Spleen (tissue), 11 donors: ENCODE results near the gene QSOX1. TPM values are rescaled to one million over a fixed set of nuclear protein-coding genes. Genes with fewer than 3 reads are reported as not detected.

Source experiments
- DNase-seq: peaks from one replicate; pipeline ENCODE4 v3.0.0-alpha.2; 2020
- H3K27ac ChIP-seq, 8 donors: fragments of 200-600 bp; sonication (generic) in 7 of 8; 1 replicate in 4 of 8; 2 replicates in 4 of 8; pipeline versions ENCODE4 v1.5.0 to v1.8.0; 2016 to 2021; ENCODE audit warnings: inconsistent platforms in 4 of 8, mild to moderate bottlenecking in 4 of 8, moderate library complexity in 1 of 8
- H3K27me3 ChIP-seq, 7 donors: fragments of 200-600 bp; sonication (generic) in 6 of 7; replicated peaks in 1 of 7; 1 replicate in 4 of 7; 2 replicates in 3 of 7; pipeline versions ENCODE4 v1.5.0 to v1.8.0; 2016 to 2021; ENCODE audit warnings: inconsistent platforms in 3 of 7, mild to moderate bottlenecking in 1 of 7
- H3K36me3 ChIP-seq, 6 donors: fragments of 200-600 bp; sonication (generic) in 5 of 6; 1 replicate in 4 of 6; 2 replicates in 2 of 6; pipeline versions ENCODE4 v1.5.0 to v1.8.0; 2016 to 2021; ENCODE audit warnings: inconsistent platforms in 2 of 6
- H3K4me1 ChIP-seq, 6 donors: fragments of 200-600 bp; sonication (generic) in 5 of 6; 1 replicate in 3 of 6; 2 replicates in 3 of 6; pipeline versions ENCODE4 v1.5.0 to v1.8.0; 2016 to 2021; ENCODE audit warnings: inconsistent platforms in 3 of 6
- H3K4me3 ChIP-seq, 8 donors: fragments of 200-600 bp; sonication (generic) in 7 of 8; 1 replicate in 4 of 8; 2 replicates in 4 of 8; pipeline versions ENCODE4 v1.5.0 to v1.8.0; 2016 to 2021; ENCODE audit warnings: inconsistent platforms in 4 of 8, mild to moderate bottlenecking in 4 of 8, moderate library complexity in 2 of 8
- H3K9me3 ChIP-seq, 8 donors: fragments of 200-600 bp; sonication (generic) in 7 of 8; 1 replicate in 4 of 8; 2 replicates in 4 of 8; pipeline versions ENCODE4 v1.5.0 to v1.8.0; 2016 to 2021; ENCODE audit warnings: inconsistent platforms in 4 of 8
- POLR2A ChIP-seq, 3 donors: fragments of 450-650 bp; IDR thresholded peaks; one replicate each; pipeline ENCODE4 v1.5.1; 2017; ENCODE audit warnings: antibody characterized with exemption in 3 of 3, mild to moderate bottlenecking in 1 of 3
- POLR2AphosphoS5 ChIP-seq, 3 donors: sonication (generic); formaldehyde crosslinking; IDR thresholded peaks; one replicate each; pipeline ENCODE4 v1.5.1; 2017; ENCODE audit warnings: antibody characterized with exemption in 3 of 3
- WGBS, 5 donors: extraction: QIAGEN DNeasy Blood & Tissue Kit in 3 of 5; methylation state at CpG; one replicate each; pipeline versions ENCODE4 v1.1.5 to v1.1.7; 2013 to 2018; 5-methylcytosine and 5-hydroxymethylcytosine counted together
- intact Hi-C: fragments of 100-400 bp; cut with DNase I; formaldehyde crosslinking; loops from one replicate; pipeline ENCODE4 v1.15.0; 2023; ENCODE audit warnings: low total_unique reads
- polyA plus RNA-seq, 3 donors: library from polyadenylated mRNA; stranded (reverse); fragments of 200-250 nt; gene quantifications; one replicate each; pipeline ENCODE4 v1.2.1, GENCODE V29; 2013
- total RNA-seq, 7 donors: library from RNA; depleted of rRNA in 3 of 7; stranded (reverse); fragments of >200 nt in 3 of 7; fragmentation: NEBNext Ultra II Directional in 4 of 7; extraction: Animal tissue kit (Norgen Biotek cat#: 25700) in 4 of 7; gene quantifications; one replicate each; pipeline versions ENCODE4 v1.1.0 to v1.2.1, GENCODE V29; 2016 to 2021
- TF ChIP-seq, protein P1 (sequence below), 11 experiments: fragments of 200-600 bp in 7 of 11; fragments of 450-650 bp in 4 of 11; sonication (generic) in 4 of 11; IDR thresholded peaks in 8 of 11; conservative IDR thresholded peaks in 3 of 11; 1 replicate in 7 of 11; 2 replicates in 4 of 11; pipeline versions ENCODE4 v1.4.0 to v1.8.0; 2016 to 2021; ENCODE audit warnings: antibody characterized with exemption in 11 of 11, inconsistent platforms in 4 of 11, mild to moderate bottlenecking in 1 of 11
- donor health status: healthy with polysubstance abuse.
- donor health status: DM: no; HTN: no; CAD: no; lungs with moderate emphysema.
- donor health status: DM: no; HTN: no; CAD: no.
- donor health status: Bipolar disorder and iron deficiency.
- donor health status: healthy.
- donor health status: DM: no; HTN: no; CAD: no.
- donor health status: DM: yes; HTN: yes; CAD: no.

QSOX1 gene
- total and polyA plus RNA-seq, 10 donors = 35.2 to 78.9 (median 56.5) TPM

DNA sequence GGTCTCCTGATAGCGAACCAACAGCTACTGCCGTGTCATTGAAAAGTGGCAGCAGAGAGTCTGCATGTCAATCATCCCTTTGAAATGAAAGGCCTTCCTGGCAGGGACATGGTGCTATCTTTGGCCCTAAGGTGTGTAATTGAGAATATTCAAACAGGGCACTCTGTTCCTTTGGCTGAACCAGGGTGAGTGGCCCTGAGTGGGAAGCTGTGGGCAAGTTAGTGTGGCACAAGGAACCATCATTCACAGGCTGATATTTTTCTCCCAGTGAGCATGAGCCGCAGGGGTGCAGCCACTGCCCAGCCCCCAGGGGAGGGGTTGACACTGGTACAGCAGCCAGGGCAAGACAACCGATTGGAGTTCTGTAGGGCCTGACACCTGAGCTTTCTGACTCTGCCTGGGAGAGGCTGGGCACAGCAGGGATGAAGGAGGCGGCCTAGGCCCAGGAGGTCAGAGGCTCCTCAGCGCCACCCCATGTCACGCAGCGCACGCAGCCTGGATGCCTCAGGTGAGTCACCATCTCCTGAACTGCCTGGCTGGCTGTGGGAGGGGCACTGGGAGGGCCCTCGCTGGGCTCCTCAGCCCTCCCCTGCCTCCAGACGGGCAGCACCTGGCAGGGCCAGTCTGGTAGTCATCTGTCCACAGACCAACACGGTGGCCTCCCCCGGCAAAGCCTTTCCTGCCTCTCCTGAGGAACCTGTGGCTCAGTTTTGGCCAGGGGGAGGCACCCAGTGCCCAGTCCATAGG, 13.2 kb downstream of the QSOX1 start:
- Histone ChIP-seq H3K36me3 (peaks cover 0 to 45% (median 7%) of the 10 kb centered on the region in 6 donors), H3K27ac (peak overlapping the region in 1 of 8 donors; percentile 26), H3K4me3 (no peak overlapping the region), H3K4me1 (peaks cover 0 to 33% (median 7%) of the 10 kb centered on the region in 6 donors), H3K27me3 (no peaks in the 10 kb centered on the region), H3K9me3 (no peaks in the 10 kb centered on the region)
- 86 to 94% (median 91%) methylated on average over 3 to 13 of the region's 13 CpGs for WGBS, 5 donors
- DNase-seq = peak; percentile 72
- TF ChIP-seq, protein P1, sequence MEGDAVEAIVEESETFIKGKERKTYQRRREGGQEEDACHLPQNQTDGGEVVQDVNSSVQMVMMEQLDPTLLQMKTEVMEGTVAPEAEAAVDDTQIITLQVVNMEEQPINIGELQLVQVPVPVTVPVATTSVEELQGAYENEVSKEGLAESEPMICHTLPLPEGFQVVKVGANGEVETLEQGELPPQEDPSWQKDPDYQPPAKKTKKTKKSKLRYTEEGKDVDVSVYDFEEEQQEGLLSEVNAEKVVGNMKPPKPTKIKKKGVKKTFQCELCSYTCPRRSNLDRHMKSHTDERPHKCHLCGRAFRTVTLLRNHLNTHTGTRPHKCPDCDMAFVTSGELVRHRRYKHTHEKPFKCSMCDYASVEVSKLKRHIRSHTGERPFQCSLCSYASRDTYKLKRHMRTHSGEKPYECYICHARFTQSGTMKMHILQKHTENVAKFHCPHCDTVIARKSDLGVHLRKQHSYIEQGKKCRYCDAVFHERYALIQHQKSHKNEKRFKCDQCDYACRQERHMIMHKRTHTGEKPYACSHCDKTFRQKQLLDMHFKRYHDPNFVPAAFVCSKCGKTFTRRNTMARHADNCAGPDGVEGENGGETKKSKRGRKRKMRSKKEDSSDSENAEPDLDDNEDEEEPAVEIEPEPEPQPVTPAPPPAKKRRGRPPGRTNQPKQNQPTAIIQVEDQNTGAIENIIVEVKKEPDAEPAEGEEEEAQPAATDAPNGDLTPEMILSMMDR (IDR thresholded peaks at IDR 0.05 in 8 of 11, conservative IDR thresholded peaks at IDR 0.05 in 3 of 11) = no peak
- TF ChIP-seq POLR2AphosphoS5 (IDR thresholded peaks at IDR 0.05) (no peak), POLR2A (IDR thresholded peaks at IDR 0.05) (no peak)
- intact Hi-C loops = no loop called here

DNA sequence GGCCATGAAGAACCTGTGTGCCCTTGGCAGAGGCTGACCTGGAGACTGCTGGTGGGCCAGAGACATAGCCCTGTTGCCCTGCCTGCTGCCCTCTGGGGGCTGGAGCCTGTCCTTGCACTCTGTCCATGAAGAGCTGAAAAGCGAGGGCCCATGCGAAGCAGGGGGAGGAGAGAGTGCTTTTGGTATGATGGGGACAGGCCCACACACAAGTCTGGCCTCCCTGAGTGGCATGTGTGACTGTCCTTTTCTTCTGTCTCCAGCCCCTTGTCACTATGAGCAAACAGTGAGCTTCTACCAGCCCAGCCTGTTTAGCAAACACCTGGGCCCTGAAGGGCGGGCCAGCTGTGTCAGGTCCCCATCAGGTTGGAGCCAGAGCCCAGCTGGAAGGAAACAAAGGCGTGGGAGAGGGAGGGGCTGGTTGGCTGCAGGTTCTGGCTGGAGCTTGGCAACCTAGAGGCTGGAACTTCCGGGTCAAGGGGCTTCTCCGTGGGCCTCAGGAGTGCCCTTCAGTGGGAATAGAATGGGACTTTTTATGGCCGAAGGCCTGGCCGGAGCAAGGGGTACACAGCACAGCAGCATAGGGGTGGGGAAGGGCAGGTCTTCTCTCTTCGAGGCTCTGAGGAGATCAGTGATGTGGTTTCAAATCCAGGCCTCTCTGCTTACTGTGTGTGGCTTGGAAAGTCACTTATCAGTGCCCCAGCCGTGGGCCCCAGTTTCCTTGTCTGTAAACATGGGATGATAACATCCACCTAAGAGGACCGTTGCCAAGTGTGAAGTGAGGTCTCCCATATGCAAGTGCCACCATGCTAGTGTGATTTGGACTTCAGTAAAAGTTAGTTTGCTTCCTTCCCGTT, 14.3 kb downstream of the QSOX1 start:
- Histone ChIP-seq H3K36me3 (peaks cover 0 to 52% (median 7%) of the 10 kb centered on the region in 6 donors), H3K4me3 (no peak overlapping the region), H3K27me3 (no peaks in the 10 kb centered on the region), H3K4me1 (peaks cover 0 to 32% (median 6%) of the 10 kb centered on the region in 6 donors), H3K9me3 (no peaks in the 10 kb centered on the region), H3K27ac (no peak overlapping the region)
- intact Hi-C loops = no loop called here
- peak; percentile 79 for DNase-seq
- WGBS, 5 donors = 79 to 88% (median 81%) methylated on average over 10 to 12 of the region's 12 CpGs
- TF ChIP-seq, protein P1 (IDR thresholded peaks at IDR 0.05 in 8 of 11, conservative IDR thresholded peaks at IDR 0.05 in 3 of 11) = peak in 9 of 11 experiments; percentile 5 to 64 (median 44)
- TF ChIP-seq POLR2A (IDR thresholded peaks at IDR 0.05) (no peak), POLR2AphosphoS5 (IDR thresholded peaks at IDR 0.05) (no peak)

DNA sequence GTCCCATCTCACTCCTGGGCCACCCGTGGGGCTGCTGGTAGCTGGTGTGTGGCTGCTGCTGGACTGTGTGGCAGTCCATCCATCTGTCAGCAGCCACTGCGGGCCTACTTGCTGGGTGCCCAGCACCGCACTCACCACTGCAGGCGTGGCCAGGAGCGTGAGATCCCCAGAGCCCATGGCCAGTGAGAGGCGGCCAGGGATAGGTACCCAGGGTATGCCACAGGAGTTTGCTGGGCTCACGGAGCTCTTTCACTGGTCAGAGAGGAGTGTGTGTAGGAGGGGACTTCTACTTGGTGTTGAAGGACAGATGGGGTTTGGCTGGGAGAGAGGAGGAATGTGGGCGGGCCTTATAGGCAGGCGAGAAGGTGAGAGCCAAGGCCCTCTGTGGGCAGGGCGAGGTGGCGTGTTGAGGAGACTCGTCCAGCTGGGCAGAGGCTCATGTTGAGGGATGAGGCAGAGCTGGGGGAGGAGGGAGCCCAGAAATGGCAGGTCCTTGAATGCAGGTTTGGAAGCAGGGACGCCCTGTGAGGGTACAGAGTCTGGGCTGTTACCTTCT, 15.0 kb downstream of the QSOX1 start:
- H3K27me3 ChIP-seq = no peaks in the 10 kb centered on the region
- peak; percentile 66 for DNase-seq
- peaks cover 0 to 58% (median 7%) of the 10 kb centered on the region in 6 donors for H3K36me3 ChIP-seq
- WGBS, 5 donors = 88 to 97% (median 92%) methylated on average over 8 to 13 of the region's 13 CpGs
- no peaks in the 10 kb centered on the region for H3K9me3 ChIP-seq
- H3K4me1 ChIP-seq = peaks cover 0 to 38% (median 9%) of the 10 kb centered on the region in 6 donors
- H3K27ac ChIP-seq = no peak overlapping the region
- TF ChIP-seq POLR2A (IDR thresholded peaks at IDR 0.05) = no peak
- TF ChIP-seq, protein P1 (IDR thresholded peaks at IDR 0.05 in 8 of 11, conservative IDR thresholded peaks at IDR 0.05 in 3 of 11) = no peak
- no peak for TF ChIP-seq POLR2AphosphoS5 (IDR thresholded peaks at IDR 0.05)
- intact Hi-C loops = loop anchor here (5.0 to 10.0 kb wide), 2 partner anchors 297 to 465 kb away; no protein-coding TSS in a partner anchor
- no peak overlapping the region for H3K4me3 ChIP-seq
